ENCODE results near the gene SPEN. TPM values are rescaled to one million over a fixed set of nuclear protein-coding genes. Genes with fewer than 3 reads are reported as not detected.

SPEN gene
- polyA plus RNA-seq, 1 donor from 2014 or later = 7.1 TPM

DNA sequence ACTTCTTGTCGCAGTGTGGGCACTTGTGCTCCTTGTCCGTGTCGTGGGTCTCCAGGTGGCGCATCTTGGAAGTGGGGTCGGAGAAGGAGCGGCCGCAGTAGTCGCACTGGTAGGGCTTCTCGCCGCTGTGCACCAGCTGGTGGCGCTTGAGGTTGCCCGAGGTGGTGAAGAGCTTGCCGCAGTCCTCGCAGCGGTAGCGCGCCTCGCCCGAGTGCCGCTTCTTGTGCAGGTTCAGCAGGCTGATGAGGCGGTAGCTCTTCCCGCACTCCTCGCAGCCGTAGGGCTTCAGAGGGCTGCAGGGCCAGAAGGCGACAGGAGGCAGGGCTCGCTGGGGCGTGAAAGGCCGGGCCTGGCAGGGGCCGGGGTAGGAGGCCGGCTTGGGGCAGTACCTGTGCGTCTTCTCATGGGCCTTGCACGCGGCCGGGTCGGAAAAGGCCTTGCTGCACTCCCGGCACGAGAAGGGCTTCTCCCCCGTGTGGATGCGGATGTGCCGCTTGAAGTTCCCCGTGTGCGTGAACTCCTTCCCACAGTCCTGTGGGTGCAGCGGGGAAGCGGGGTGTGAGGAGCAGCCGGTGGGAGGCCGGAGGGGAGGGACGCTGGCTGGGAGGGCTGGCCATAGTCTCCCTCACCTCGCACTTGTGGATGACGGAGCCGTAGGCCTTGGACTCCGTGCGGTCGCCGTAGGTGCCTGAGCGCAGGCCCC is 97.0 kb downstream of the SPEN start:
- Histone ChIP-seq H2AFZ (ENCODE audit: low read depth, low read length) (no peak overlapping the region), H3K4me2 (ENCODE audit: low read length) (no peak overlapping the region), H3K27ac (ENCODE audit: low read length) (no peak overlapping the region), H3K79me2 (replicated peaks; ENCODE audit: insufficient read depth, low read length) (no peaks in the 10 kb centered on the region), H3K9ac (ENCODE audit: low read length) (no peak overlapping the region), H3K9me2 (ENCODE audit: insufficient read depth, low read length) (no peaks in the 10 kb centered on the region), H4K20me1 (ENCODE audit: insufficient read depth) (no peaks in the 10 kb centered on the region), H3F3A (ENCODE audit: insufficient read depth, low read length, poor library complexity, severe bottlenecking) (no peaks in the 10 kb centered on the region), H3K9me3 (ENCODE audit: low read length) (no peaks in the 10 kb centered on the region), H3K27me3 (ENCODE audit: insufficient read depth, low read depth, low read length) (no peaks in the 10 kb centered on the region), H3K36me3 (ENCODE audit: insufficient read depth, low read length) (peaks cover 4% of the 10 kb centered on the region), H3K4me3 (ENCODE audit: low read length) (no peak overlapping the region)
- TF ChIP-seq EP300 (conservative IDR thresholded peaks at IDR 0.05; ENCODE audit: poor library complexity, severe bottlenecking) (no peak), EZH2 (IDR thresholded peaks at IDR 0.05; ENCODE audit: borderline replicate concordance, insufficient read depth, low read length, poor library complexity, severe bottlenecking) (no peak), SMC3 (conservative IDR thresholded peaks at IDR 0.05; ENCODE audit: poor library complexity) (no peak), RAD21 (conservative IDR thresholded peaks at IDR 0.05) (no peak), POLR2AphosphoS5 (IDR thresholded peaks at IDR 0.05) (no peak), MXI1 (conservative IDR thresholded peaks at IDR 0.05; ENCODE audit: poor library complexity, severe bottlenecking) (no peak)
- TF ChIP-seq, protein P1, sequence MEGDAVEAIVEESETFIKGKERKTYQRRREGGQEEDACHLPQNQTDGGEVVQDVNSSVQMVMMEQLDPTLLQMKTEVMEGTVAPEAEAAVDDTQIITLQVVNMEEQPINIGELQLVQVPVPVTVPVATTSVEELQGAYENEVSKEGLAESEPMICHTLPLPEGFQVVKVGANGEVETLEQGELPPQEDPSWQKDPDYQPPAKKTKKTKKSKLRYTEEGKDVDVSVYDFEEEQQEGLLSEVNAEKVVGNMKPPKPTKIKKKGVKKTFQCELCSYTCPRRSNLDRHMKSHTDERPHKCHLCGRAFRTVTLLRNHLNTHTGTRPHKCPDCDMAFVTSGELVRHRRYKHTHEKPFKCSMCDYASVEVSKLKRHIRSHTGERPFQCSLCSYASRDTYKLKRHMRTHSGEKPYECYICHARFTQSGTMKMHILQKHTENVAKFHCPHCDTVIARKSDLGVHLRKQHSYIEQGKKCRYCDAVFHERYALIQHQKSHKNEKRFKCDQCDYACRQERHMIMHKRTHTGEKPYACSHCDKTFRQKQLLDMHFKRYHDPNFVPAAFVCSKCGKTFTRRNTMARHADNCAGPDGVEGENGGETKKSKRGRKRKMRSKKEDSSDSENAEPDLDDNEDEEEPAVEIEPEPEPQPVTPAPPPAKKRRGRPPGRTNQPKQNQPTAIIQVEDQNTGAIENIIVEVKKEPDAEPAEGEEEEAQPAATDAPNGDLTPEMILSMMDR (IDR thresholded peaks at IDR 0.05; ENCODE audit: poor library complexity, severe bottlenecking) = no peak

DNA sequence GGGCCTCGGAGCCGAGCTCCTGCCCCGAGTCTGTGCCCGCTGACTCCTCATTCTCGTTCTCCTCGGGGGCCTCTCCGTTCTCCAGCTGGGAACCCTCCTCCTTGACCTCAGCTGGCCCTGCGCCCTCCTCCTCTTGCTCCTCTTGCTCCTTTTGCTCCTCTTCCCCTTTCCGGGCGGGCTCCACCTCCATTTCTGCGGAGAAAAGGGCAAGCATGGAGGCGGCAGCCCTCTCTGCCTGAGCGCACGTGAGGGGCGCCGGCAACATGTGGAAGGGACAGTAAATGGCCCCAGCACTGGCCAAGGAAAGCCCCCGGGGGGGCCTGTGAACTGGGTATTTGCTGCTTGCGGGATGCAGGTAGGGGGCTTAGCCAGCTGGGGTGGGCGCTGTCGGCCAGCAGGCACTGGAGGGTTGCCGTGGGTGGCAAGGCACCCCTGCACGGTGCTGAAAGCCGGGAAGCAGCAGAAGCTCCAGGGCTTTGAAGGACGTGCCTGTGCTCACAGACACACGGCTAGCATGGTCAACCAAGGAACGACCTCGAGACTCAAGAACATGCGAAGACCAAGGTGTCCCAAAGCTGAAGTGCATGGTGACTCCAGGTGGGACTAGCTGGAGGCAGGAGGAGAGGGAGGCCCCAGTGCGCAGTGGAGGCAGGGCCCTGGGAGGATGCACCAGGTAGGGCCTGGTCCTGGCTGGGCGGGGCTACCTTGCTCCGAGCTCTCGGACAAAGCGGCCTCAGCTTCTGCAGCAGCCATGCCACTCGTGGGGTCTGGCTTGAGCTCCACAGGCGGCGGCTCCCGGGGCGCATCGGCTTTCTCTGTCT is 97.7 kb downstream of the SPEN start:
- H3F3A ChIP-seq (ENCODE audit: insufficient read depth, low read length, poor library complexity, severe bottlenecking) = no peaks in the 10 kb centered on the region
- H3K9me3 ChIP-seq (ENCODE audit: low read length) = no peaks in the 10 kb centered on the region
- H3K4me3 ChIP-seq (ENCODE audit: low read length) = no peak overlapping the region
- H3K36me3 ChIP-seq (ENCODE audit: insufficient read depth, low read length) = peaks cover 4% of the 10 kb centered on the region
- no peak overlapping the region for H3K27ac ChIP-seq (ENCODE audit: low read length)
- no peak overlapping the region for H3K9ac ChIP-seq (ENCODE audit: low read length)
- TF ChIP-seq TAF1 (IDR thresholded peaks at IDR 0.05; ENCODE audit: low read depth) (no peak), MXI1 (conservative IDR thresholded peaks at IDR 0.05; ENCODE audit: poor library complexity, severe bottlenecking) (no peak), RAD21 (conservative IDR thresholded peaks at IDR 0.05) (no peak), POLR2AphosphoS5 (IDR thresholded peaks at IDR 0.05) (no peak), SMC3 (conservative IDR thresholded peaks at IDR 0.05; ENCODE audit: poor library complexity) (no peak), EP300 (conservative IDR thresholded peaks at IDR 0.05; ENCODE audit: poor library complexity, severe bottlenecking) (no peak), EZH2 (IDR thresholded peaks at IDR 0.05; ENCODE audit: borderline replicate concordance, insufficient read depth, low read length, poor library complexity, severe bottlenecking) (no peak)
- TF ChIP-seq, protein P2, sequence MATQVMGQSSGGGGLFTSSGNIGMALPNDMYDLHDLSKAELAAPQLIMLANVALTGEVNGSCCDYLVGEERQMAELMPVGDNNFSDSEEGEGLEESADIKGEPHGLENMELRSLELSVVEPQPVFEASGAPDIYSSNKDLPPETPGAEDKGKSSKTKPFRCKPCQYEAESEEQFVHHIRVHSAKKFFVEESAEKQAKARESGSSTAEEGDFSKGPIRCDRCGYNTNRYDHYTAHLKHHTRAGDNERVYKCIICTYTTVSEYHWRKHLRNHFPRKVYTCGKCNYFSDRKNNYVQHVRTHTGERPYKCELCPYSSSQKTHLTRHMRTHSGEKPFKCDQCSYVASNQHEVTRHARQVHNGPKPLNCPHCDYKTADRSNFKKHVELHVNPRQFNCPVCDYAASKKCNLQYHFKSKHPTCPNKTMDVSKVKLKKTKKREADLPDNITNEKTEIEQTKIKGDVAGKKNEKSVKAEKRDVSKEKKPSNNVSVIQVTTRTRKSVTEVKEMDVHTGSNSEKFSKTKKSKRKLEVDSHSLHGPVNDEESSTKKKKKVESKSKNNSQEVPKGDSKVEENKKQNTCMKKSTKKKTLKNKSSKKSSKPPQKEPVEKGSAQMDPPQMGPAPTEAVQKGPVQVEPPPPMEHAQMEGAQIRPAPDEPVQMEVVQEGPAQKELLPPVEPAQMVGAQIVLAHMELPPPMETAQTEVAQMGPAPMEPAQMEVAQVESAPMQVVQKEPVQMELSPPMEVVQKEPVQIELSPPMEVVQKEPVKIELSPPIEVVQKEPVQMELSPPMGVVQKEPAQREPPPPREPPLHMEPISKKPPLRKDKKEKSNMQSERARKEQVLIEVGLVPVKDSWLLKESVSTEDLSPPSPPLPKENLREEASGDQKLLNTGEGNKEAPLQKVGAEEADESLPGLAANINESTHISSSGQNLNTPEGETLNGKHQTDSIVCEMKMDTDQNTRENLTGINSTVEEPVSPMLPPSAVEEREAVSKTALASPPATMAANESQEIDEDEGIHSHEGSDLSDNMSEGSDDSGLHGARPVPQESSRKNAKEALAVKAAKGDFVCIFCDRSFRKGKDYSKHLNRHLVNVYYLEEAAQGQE (IDR thresholded peaks at IDR 0.05; ENCODE audit: borderline replicate concordance) = no peak
- TF ChIP-seq, protein P1 (IDR thresholded peaks at IDR 0.05; ENCODE audit: poor library complexity, severe bottlenecking) = no peak
- no peak overlapping the region for H2AFZ ChIP-seq (ENCODE audit: low read depth, low read length)
- no peaks in the 10 kb centered on the region for H3K79me2 ChIP-seq (replicated peaks; ENCODE audit: insufficient read depth, low read length)
- no peaks in the 10 kb centered on the region for H4K20me1 ChIP-seq (ENCODE audit: insufficient read depth)
- no peaks in the 10 kb centered on the region for H3K27me3 ChIP-seq (ENCODE audit: insufficient read depth, low read depth, low read length)
- H3K4me2 ChIP-seq (ENCODE audit: low read length) = no peak overlapping the region
- H3K9me2 ChIP-seq (ENCODE audit: insufficient read depth, low read length) = no peaks in the 10 kb centered on the region

Data from neural cell (in vitro differentiated cells).